NCI-H774 (cell line): ENCODE data around the gene RIBC2.
"Not testable (repeated sequence)": the region's sequence is repeated elsewhere in the genome, so short reads cannot be mapped to it uniquely, and the experiment has no call there.

Experiments used
- DNase-seq: peaks from one replicate; lab custom pipeline; 2025; lab: John Stamatoyannopoulos, UW

The RIBC2 gene

DNA sequence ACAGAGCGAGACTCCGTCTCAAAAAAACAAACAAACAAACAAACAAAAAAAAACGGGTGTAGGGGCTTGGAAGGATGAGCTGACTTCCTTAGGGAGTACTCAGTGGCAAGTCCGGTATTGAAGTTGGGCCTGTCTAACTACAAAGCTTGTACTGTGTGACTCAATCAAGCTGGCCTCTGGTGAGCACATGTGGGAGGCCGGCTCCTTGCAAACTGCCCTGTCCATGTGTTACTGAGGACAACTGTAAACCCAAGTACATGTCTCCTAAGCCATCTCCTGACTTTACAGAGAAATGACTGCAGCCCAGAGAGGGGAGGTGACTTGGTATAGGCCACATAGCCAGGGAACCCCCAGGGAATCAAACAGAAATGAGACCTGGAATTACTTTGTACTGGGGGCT, 11.6 kb downstream of the RIBC2 start:
- no peak for DNase-seq

DNA sequence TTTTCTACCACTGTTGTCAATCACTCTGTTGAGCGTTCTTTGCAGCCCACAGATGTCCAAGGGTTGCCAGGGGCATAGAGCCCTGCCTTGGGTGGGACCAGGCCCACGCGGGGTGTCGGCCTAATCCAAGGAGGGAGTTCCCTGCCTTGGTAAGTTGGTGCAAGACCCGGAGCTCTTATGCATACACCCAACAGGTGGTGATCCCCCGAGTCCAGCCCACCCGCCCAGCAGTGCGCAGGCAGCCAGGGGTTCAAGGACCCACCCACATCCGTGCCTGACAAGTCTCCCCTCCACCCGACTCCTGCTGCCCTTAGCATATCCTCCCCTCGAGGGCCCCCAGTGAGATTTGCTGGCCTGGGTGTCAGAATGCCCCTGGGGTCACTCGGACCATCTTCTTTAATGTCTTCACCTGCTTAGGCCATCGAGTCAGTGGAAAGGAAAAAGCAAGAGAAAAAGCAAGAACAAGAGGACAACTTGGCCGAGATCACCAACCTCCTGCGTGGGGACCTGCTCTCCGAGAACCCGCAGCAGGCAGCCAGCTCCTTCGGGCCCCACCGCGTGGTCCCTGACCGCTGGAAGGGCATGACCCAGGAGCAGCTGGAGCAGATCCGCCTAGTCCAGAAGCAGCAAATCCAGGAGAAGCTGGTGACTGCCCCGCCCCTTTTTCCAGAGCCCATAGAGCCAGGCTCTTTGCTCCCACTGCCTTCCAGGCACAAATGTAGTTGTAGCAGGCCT, 12.2 kb downstream of the RIBC2 start:
- DNase-seq: no peak

DNA sequence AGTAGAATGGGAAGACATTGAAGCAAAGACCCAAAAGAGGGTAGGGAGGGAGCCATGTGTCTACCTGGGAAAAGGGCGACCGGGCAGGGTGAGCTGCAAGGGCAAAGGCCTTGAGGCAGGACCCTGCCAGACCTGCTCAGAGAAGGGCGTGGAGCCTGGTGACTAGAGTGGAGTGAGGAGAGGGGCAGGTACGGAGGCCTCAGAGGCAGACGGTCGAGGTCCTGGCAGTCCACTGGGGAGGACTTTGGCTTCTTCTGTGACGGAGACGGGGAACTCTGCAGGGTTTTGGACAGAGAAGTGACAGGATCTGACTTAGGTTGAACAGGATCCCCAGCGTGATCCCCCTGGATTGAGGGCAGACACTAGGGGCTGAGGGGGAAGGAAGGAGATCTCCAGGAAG, 12.9 kb downstream of the RIBC2 start:
- no peak for DNase-seq

DNA sequence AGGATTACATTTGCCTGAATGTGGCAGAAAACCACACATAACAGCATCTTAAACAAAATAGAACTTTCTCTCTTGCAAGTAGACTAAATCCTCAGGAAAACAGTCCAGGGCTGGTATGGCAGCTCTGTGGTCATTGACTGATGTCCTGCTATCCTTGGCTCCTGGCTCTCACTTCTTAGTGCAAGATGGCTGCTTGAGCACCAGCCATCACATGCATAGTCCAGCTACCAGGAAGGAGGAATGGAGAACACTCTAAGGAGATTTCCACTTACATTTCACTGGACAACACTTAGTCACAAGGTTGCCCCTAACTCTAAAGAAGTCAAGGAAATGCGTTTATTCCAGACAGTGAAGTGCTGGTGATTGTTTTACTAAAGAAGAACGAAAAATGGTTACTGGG, 13.6 kb downstream of the RIBC2 start:
- no peak for DNase-seq

DNA sequence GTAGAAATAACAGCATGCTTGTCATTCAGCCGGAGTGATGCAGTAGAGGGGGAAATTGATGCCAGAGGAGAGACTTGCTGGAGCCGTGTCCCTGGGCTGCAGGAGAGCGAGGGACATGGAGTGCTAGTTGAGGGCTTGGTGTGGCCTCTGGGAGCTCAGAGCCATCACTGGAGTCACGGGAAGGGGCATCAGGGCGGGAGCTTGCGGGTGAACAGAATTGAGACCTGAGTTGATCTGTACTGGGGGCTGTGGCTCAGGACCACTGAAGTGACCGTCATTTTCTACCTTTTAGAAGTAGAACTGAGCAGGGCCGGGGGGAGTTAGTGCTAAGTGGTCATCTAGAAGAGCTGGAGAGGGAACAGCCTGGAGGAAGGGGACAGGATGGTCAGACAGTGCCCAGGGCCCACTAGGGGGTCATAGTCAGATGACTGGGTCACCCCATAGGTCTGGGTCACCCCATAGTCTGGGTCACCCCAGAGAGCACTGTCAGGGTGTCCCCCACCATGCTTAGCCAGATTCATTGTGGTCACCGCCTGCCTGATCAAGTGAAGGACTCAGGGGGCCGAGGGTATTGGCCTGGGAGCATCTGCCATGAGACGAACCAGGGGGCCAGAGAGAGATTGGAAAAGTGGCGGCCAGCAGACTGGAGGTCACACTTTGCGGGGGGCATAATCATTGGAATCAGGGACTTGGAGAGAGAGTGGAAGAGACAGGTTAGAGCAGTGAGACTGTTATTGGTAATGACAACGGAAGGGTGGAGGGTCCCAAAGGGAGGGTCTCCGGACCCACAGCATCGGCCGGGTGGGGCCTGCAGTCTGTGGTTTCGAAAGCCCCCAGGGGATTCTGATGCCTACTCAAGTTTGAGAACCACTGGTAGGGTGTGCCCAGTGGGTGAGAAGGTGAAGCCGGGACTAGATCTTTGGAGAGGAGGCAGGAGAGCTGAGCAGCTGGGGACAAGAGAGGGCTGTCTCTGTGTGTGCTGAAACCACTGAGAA, 15.2 kb downstream of the RIBC2 start:
- DNase-seq: no peak

DNA sequence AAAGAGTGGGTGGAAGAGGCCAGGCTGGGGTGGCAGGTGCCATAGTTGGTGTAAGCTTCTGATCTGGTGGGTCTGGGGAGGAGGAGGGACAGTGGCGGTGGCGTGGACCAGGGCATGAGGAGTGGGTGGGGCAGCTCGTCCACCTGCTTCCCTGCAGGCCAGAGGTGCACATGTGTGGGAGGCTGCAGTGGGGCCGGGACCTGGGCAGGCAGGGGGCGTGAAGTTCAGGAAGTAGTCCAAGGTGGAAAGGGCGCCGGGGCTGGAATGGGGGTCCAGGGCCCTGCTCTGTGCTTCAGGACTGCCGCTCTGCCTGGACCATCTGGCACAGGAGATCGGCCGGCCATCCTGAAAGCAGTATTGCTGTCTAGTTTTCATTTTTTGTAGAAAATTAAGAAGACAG, 15.9 kb downstream of the RIBC2 start:
- DNase-seq: no peak

DNA sequence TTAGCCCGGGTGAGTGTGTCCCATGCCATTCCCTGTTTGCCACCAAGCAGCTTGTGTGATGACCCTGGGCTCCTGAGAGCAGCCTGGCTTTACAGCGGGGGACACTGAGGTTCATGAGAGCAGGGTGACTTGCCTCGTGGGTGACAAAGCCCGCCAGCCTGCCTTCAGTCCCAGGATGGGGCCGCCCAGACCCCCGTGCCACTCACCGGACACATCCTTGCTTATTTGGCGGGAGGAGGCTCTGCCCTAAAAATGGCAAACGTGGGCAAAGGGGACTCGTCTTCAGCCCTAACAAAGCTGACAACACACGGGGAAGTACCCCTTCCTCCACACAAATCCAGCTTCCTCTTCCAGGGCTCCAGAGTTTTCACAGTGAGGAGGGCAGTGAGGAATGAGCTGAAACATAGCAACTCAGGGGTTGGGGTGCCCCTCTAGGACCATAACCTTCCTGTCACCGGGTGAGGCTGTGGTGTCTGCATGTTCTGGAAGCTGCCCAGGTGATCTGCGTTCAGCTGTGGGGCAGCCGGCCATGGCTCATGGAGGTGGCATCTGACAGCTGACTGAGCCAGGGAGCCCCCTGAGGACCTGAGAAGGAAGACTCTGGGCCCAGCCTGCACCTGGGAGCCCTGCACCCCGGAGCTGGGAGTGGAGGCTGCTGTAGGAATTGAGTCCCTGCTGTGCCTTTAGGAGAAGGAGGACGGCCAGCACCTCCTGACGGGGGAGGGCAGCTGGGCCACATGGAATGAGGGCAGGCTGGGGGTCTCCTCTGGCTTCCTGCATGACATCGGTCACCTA, 16.7 kb downstream of the RIBC2 start:
- DNase-seq: no peak

DNA sequence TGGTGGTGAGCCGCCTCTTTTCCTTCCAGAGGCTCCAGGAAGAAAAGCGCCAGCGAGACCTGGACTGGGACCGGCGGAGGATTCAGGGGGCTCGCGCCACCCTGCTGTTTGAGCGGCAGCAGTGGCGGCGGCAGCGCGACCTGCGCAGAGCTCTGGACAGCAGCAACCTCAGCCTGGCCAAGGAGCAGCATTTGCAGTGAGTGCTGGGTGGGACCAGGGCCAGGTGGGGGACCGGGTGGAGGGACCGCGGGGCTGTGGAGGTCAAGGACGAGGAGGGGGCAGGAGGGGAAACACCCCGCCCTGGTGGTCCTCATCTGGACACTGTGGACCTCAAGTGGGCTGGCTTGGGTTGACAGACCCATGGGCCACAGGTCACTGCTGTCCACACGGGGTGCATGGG, 17.4 kb downstream of the RIBC2 start:
- no peak for DNase-seq

DNA sequence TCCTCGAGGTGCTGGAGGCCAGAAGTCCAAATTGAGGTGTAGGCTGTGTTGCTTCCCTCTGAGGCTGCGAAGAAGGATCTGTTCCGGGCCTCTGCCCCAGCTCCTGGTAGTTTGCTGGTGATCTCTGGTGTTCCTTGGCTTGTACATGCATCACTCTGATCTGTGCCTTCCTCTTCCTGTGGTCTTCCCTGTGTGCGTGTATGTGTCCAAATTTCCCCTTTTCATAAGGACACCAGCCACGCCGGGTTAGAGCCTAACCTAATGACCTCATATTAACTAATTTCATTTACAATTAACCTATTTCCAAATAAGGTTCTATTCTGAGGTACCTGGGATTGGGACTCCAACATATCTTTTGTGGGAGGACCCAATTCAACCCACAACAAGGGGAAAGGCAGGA, 21.5 kb downstream of the RIBC2 start:
- no peak for DNase-seq

DNA sequence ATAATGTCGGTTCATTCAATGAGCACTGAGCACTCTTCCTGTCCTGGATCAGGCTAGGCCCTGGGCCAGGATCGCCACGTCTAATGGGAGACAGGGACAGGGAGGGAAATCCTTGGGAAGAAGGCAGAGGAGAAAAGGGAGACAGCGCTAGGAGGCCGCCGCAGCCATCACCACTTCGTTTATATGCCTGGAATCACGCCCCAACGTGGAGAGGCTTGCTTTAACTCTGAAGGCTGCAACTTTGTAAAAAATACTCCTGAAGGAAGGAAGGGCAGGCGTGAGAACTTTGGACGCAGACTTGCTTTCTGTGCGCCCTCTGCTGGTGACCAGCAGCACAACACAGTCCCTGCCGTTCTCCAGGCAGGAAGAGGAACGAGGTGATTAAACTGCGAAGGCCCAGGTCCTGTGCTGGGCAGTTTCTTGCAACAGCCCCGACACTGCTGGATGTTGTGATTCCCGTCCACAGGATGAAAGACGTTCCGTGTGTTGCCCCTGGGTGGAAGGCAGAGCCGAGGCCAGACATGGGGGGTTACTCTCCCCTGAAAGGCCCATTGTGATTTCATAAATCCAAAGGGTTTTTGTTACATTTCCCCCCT, 22.1 kb downstream of the RIBC2 start:
- peak; percentile 29 for DNase-seq

DNA sequence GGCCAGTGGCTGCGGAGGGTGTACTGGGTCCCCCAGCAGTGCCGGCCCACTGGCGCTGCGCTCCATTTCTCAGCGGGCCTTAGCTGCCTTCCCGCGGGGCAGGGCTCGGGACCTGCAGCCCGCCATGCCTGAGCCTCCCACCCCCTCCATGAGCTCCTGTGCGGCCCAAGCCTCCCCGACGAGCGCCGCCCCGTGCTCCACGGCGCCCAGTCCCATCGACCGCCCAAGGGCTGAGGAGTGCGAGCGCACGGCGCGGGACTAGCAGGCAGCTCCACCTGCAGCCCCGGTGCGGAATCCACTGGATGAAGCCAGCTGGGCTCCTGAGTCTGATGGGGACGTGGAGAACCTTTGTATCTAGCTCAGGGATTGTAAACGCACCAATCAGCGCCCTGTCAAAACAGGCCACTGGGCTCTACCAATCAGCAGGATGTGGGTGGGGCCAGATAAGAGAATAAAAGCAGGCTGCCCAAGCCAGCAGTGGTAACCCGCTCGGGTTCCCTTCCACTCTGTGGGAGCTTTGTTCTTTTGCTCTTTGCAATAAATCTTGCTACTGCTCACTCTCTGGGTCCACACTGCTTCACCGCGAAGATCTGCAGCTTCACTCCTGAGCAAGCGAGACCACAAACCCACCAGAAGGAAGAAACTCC, 23.5 kb downstream of the RIBC2 start:
- DNase-seq: not testable (repeated sequence)

DNA sequence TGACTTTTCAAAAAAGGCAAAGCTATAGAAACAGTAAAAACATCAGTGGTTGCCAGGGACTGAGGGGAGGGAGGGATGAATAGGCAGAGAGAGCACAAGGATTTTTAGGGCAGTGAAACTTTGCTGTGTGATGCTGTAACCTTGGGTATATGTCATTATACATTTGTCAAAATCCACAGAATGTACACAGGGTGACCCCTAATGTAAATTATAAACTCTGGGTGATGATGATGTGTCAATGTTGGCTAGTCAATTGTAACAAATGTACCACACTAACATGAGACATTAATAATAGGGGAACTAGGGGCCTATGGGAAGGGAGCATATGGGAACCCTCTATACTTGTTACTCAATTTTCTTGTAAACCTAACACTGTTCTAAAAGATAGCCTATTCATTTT, 24.8 kb downstream of the RIBC2 start:
- no peak for DNase-seq

DNA sequence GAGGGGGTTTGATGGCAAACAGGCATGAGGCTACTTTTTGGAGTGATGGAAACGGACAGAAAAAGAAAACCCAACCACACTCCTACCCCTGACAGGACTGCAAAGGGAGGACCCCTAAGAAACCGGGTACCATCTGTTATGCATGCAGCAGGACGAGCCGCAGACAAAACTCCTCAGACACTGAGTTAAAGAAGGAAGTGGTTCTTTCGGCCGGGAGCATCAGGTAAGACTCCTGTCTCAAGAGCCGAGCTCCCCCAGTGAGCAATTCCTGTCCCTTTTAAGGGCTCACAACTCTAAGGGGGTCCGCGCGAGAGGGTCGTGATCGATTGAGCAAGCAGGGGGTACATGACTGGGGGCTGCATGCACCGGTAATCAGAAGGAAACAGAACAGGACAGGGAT, 27.2 kb downstream of the RIBC2 start:
- DNase-seq: not testable (repeated sequence)

DNA sequence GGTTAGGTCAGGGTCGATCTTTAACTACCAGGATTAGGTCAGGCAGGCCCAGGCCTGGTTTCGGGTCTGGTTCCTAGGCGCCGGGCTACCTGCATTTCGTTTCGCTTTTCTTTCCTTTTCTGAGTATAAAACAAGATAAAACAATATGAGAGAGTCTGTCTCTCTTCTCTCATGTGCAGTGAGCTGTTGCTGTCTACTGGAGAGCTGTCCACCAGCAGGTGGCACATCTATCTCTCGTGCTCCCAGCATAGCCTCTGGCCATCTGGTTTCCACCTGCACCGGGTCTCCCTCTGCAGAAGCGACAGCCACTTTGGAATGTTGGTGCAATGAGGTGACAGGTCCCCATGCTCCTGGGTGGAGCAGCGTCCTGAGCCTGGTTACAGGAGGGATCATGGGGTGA, 27.6 kb downstream of the RIBC2 start:
- DNase-seq: no peak

DNA sequence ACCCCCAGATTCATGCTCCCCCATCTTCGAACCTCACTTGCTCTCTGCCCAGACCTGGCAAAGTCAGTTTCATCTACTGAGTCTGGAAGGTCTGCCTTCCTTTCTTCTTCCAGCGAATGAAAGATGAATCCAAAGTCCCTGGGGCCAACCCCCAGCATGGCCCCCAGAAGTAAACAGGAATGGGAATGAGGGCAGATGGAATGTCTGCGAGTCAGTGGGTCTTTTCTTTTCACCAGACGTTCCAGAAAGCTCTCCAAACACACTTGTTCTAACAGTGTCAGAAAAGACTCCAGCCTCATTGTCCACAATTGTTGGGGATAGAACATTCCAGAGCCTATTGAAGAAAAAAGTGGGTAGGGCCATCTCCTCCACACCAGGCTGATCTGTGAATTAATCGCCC, 28.6 kb downstream of the RIBC2 start:
- DNase-seq: no peak

DNA sequence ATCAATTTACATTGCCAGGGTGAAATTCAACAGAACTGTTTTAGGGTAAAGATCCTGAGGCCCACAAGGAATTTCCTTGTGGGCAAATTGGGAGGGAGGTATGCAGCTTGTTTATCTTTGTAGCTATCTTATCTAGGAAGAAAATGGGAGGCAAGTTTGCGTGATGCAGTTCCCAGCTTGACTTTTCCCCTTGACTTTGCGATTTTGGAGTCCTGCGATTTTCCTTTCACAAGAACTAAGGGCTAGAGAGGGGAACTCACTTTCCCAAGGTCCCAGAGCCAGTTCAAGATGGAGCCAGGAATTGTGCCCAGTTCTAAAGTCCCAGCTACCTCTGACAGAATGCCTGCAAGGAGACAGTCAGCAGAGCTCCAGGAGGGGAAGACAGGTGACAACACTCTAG, 30.7 kb downstream of the RIBC2 start:
- no peak for DNase-seq

DNA sequence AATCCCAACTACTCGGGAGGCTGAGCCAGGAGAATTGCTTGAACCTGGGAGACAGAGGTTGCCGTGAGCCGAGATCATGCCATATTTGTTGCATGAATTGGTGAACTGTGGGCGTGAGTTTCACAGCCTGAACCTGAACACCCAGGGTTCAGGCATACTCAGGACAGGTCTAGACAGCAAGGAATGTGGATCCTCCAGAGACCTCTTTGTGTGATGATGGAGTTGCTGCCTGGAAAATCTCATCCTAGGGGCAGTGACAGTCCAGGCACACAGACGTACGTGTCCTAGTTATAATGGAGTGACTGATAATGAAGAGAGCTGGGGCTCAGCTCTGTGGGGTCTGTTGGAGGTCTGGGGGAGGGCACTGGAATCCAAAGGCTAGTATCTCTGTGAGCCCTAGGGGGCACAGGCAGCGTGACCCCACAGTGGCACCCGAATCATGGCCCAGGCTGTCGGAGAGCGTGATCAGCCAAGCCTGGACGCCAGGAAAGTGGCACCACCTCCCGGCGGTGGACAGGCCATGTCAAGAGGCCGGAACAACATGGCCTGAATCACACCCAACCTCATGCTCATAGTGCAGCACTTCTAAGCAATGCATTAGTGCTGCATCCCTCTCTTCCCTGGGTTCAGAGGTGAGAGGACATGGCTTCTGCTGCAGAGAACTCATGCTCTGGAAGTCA, 31.7 kb downstream of the RIBC2 start:
- DNase-seq: no peak

DNA sequence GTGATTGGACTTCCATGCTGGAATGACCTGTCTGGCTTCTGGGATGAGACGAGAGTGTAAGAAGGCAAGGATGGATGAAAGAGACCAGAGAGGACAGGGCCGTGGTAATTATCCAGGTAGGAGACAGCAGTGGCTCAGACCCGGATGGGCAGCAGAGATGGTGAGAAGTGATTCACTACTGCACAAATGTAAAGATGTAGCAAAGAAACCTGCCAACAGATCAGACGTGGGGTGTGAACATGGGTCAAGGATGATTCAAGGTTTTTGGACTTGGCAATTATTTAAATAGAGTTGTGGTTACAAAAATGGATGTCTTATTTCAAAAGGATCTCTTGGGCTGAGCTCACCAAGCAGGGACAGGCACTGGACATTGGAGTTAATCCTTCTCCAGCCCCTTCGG, 32.7 kb downstream of the RIBC2 start:
- DNase-seq: no peak

DNA sequence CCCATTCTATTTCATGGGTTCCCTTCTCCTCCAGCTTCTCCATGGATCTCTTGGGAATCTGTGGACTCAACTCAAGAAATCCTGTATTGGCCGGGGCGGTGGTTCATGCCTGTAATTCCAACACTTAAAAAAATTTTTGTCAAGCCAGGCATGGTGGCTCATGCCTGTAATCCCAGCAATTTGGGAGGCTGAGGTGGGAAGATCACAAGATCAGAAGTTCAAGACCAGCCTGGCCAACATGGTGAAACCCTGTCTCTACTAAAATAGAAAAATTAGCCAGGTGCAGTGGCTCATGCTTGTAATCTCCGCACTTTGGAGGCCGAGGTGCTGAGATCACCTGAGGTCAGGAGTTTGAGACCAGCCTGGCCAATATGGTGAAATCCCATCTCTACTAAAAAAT, 34.1 kb downstream of the RIBC2 start:
- DNase-seq: not testable (repeated sequence)

DNA sequence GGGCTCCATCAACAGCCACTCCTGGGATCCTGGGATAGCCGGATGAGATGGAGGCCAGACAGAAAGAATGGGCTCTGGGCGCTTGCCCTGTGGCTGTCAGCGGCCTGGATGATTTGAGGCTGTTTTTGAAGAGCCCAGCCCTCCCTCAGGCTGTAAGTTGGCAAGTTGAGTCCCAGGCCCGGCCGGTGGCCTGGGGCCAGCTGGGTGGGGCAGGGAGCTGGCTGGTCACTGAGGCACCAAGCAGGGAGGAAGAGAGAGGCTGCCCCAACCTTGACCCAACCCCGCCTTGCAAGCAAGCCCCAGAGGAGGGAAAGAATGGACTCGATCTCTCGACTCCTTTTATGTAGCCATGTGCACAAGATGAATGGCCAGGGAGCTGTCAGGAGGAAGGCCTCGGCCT, 34.9 kb downstream of the RIBC2 start:
- no peak for DNase-seq

DNA sequence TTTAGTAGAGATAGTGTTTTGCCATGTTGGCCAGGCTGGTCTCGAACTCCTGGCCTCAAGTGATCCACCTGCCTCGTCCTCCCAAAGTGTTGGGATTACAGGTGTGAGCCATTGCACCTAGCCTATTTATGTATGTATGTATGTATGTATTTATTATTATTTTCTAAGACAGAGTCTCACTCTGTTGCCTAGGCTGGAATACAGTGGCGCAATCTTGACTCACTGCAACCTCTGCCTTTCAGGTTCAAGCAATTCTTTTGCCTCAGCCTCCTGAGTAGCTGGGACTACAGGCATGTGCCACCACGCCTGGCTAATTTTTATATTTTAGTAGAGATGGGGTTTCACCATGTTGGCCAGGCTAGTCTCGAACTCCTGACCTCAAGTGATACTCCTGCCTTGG, 35.9 kb downstream of the RIBC2 start:
- DNase-seq: not testable (repeated sequence)
